COLO668 (cell line): ENCODE data around the gene MVD.
"Not testable (repeated sequence)": the region's sequence is repeated elsewhere in the genome, so short reads cannot be mapped to it uniquely, and the experiment has no call there.

Source experiments
- DNase-seq: peaks from one replicate; lab custom pipeline; 2025; ENCODE audit not compliant: unreplicated experiment; lab: John Stamatoyannopoulos, UW

Gene MVD

GRCh38 chr16:88684569-88685155 is 21.8 kb upstream of the MVD start:
- DNase-seq = no peak

GRCh38 chr16:88681709-88682451 is 19.0 kb upstream of the MVD start:
- no peak for DNase-seq

- peak; percentile 52 for DNase-seq
Observed at GRCh38 chr16:88681084-88681680, 18.3 kb upstream of the MVD start.

GRCh38 chr16:88680554-88681083 is 17.7 kb upstream of the MVD start:
- no peak for DNase-seq

- DNase-seq = no peak
Observed at GRCh38 chr16:88678224-88678979, 15.5 kb upstream of the MVD start.

GRCh38 chr16:88677721-88678120 is 14.8 kb upstream of the MVD start:
- DNase-seq = no peak

GRCh38 chr16:88676502-88677242 is 13.8 kb upstream of the MVD start:
- DNase-seq = no peak

GRCh38 chr16:88673716-88674379 is 11.0 kb upstream of the MVD start:
- DNase-seq = no peak

- DNase-seq = peak; percentile 54
Observed at GRCh38 chr16:88672776-88673175, 9.9 kb upstream of the MVD start.

GRCh38 chr16:88671806-88672205 is 8.9 kb upstream of the MVD start:
- DNase-seq = no peak

GRCh38 chr16:88669980-88670379 is 7.1 kb upstream of the MVD start:
- DNase-seq = no peak

GRCh38 chr16:88669493-88669892 is 6.6 kb upstream of the MVD start:
- DNase-seq = not testable (repeated sequence)

- DNase-seq = no peak
Observed at GRCh38 chr16:88667461-88667860, 4.6 kb upstream of the MVD start.

GRCh38 chr16:88665570-88665969 is 2.7 kb upstream of the MVD start:
- no peak for DNase-seq

- no peak for DNase-seq
Observed at GRCh38 chr16:88665148-88665547, 2.3 kb upstream of the MVD start.

- DNase-seq = no peak
Observed at GRCh38 chr16:88662222-88662842, 559 bp downstream of the MVD start.

- no peak for DNase-seq
Observed at GRCh38 chr16:88661468-88661867, 1.4 kb downstream of the MVD start.

- no peak for DNase-seq
Observed at GRCh38 chr16:88659160-88659559, 3.7 kb downstream of the MVD start.

- DNase-seq = no peak
Observed at GRCh38 chr16:88658714-88659113, 4.2 kb downstream of the MVD start.

GRCh38 chr16:88657371-88657770 is 5.5 kb downstream of the MVD start:
- DNase-seq = no peak
